OCI-LY7 (cell line): ENCODE results near the gene PSTPIP2. TPM values are rescaled to one million over a fixed set of nuclear protein-coding genes. Genes with fewer than 3 reads are reported as not detected.

Experiments used
- BruUV-seq: library from RNA; stranded (reverse); fragments of 400-500 nt; replicated peaks from 2 replicates; lab custom pipeline; 2021; lab: Mats Ljungman, UMichigan
- CTCF ChIA-PET: fragments of 300-600 bp; sonication (Branson Sonifier 250); formaldehyde crosslinking; loops from one replicate; lab custom pipeline; 2022; ENCODE audit warnings: antibody characterized with exemption; ENCODE audit not compliant: unreplicated experiment; lab: Charles Lee
- POLR2A ChIA-PET: fragments of 300-600 bp; sonication (Branson Sonifier 250); formaldehyde crosslinking; loops from one replicate; lab custom pipeline; 2022; ENCODE audit warnings: antibody characterized with exemption; lab: Charles Lee
- DNase-seq: peaks from one replicate; pipeline ENCODE4 v3.0.0-alpha.2; 2015; ENCODE audit warnings: low spot score
- H2AFZ ChIP-seq: fragments of 200-600 bp; sonication (generic), shearing (Covaris generic); 2 replicates; pipeline ENCODE4 v1.6.1; 2014; ENCODE audit warnings: mild to moderate bottlenecking, antibody characterized with exemption, low read length, moderate library complexity
- H3K27ac ChIP-seq: fragments of 200-600 bp; sonication (generic); 2 replicates; pipeline ENCODE4 v1.5.1; 2014; ENCODE audit warnings: mixed run types, low read depth, mild to moderate bottlenecking, moderate library complexity, low read length, inconsistent platforms; ENCODE audit not compliant: poor library complexity, severe bottlenecking
- H3K36me3 ChIP-seq: fragments of 200-600 bp; sonication (generic); 2 replicates; pipeline ENCODE4 v1.6.1; 2014; ENCODE audit warnings: mild to moderate bottlenecking, antibody characterized with exemption, low read length, moderate library complexity, mixed read lengths; ENCODE audit not compliant: insufficient read depth
- H3K4me1 ChIP-seq: fragments of 200-600 bp; sonication (generic); 2 replicates; pipeline ENCODE4 v1.5.1; 2014; ENCODE audit warnings: mild to moderate bottlenecking, low read length; ENCODE audit not compliant: insufficient read depth, poor library complexity, severe bottlenecking
- H3K4me2 ChIP-seq: fragments of 200-600 bp; sonication (generic); 2 replicates; pipeline ENCODE4 v1.6.1; 2014; ENCODE audit warnings: mild to moderate bottlenecking, low read length
- H3K4me3 ChIP-seq: fragments of 200-600 bp; sonication (generic); 2 replicates; pipeline ENCODE4 v1.5.1; 2014; ENCODE audit warnings: mild to moderate bottlenecking, low read depth, low read length; ENCODE audit not compliant: poor library complexity, severe bottlenecking
- H3K79me2 ChIP-seq: fragments of 200-600 bp; sonication (generic); 2 replicates; pipeline ENCODE4 v1.6.1; 2016; ENCODE audit warnings: low read depth, mild to moderate bottlenecking, low read length, moderate library complexity, mixed read lengths; ENCODE audit not compliant: insufficient read depth
- H3K9me2 ChIP-seq: fragments of 200-600 bp; sonication (generic); 2 replicates; pipeline ENCODE4 v1.6.1; 2016; ENCODE audit warnings: mild to moderate bottlenecking, low read length, mixed read lengths; ENCODE audit not compliant: insufficient read depth
- H3K9me3 ChIP-seq: fragments of 200-600 bp; sonication (generic); 2 replicates; pipeline ENCODE4 v1.6.1; 2014; ENCODE audit warnings: mild to moderate bottlenecking, mixed run types, low read length, mixed read lengths
- H4K20me1 ChIP-seq: fragments of 200-600 bp; sonication (generic); 2 replicates; pipeline ENCODE4 v1.6.1; 2014; ENCODE audit warnings: mild to moderate bottlenecking, antibody characterized with exemption, low read length, moderate library complexity, mixed read lengths; ENCODE audit not compliant: insufficient read depth
- CTCF ChIP-seq: fragments of 200-600 bp; sonication (generic); conservative IDR thresholded peaks from 2 replicates; pipeline ENCODE4 v1.5.1; 2014; ENCODE audit warnings: mild to moderate bottlenecking, antibody characterized with exemption, low read length, moderate library complexity, mixed read lengths
- EZH2phosphoT487 ChIP-seq: fragments of 200-600 bp; sonication (generic); IDR thresholded peaks from 2 replicates; pipeline ENCODE4 v1.6.1; 2018; ENCODE audit warnings: low read depth, borderline replicate concordance, mild to moderate bottlenecking, mixed run types, antibody characterized with exemption, low read length, moderate library complexity, mixed read lengths
- intact Hi-C: fragments of 100-400 bp; cut with micrococcal nuclease; formaldehyde crosslinking; loops from one replicate; pipeline ENCODE4 v1.10.0; 2022; ENCODE audit not compliant: unreplicated experiment
- small RNA-seq: library from RNA; depleted of rRNA; stranded (forward); fragments of <200 nt; gene quantifications from one replicate; pipeline ENCODE3, GENCODE V24; 2014
- total RNA-seq, 2 experiments: library from RNA; depleted of rRNA in 1 of 2; stranded (reverse); fragments of >200 nt in 1 of 2; shearing (Covaris generic) in 1 of 2; gene quantifications; 2 replicates each; pipeline ENCODE4 v1.2.3, GENCODE V29; 2014 to 2022

Gene PSTPIP2
- total RNA-seq, 2 experiments from 2014 or later, result not detected

GRCh38 chr18:45938488-45938935 lies 133.5 kb downstream of the PSTPIP2 start:
- Histone ChIP-seq H3K27ac (no peak overlapping the region), H4K20me1 (no peaks in the 10 kb centered on the region), H2AFZ (no peak overlapping the region), H3K4me3 (no peak overlapping the region), H3K9me3 (no peaks in the 10 kb centered on the region), H3K79me2 (no peaks in the 10 kb centered on the region), H3K9me2 (no peaks in the 10 kb centered on the region), H3K4me2 (no peak overlapping the region), H3K4me1 (no peaks in the 10 kb centered on the region), H3K36me3 (peaks cover 6% of the 10 kb centered on the region; the same call in 1 of the 2 replicates)
- BruUV-seq, result no TSS peak
- TF ChIP-seq CTCF, result no peak
- no peak for TF ChIP-seq EZH2phosphoT487
- POLR2A ChIA-PET, result no interaction called here
- intact Hi-C loops, result no loop called here
- DNase-seq, result no peak
- CTCF ChIA-PET, result no interaction called here

GRCh38 chr18:45935591-45936335 lies 136.3 kb downstream of the PSTPIP2 start:
- Histone ChIP-seq H3K4me2 (no peak overlapping the region), H3K4me3 (no peak overlapping the region), H3K36me3 (no peaks in the 10 kb centered on the region), H4K20me1 (no peaks in the 10 kb centered on the region), H3K9me2 (no peaks in the 10 kb centered on the region), H3K9me3 (no peaks in the 10 kb centered on the region), H2AFZ (no peak overlapping the region), H3K27ac (no peak overlapping the region), H3K79me2 (no peaks in the 10 kb centered on the region), H3K4me1 (no peaks in the 10 kb centered on the region)
- POLR2A ChIA-PET, result no interaction called here
- no peak for TF ChIP-seq EZH2phosphoT487
- TF ChIP-seq CTCF, result no peak
- no TSS peak for BruUV-seq
- intact Hi-C loops, result no loop called here
- CTCF ChIA-PET, result no interaction called here
- DNase-seq, result no peak

Small RNA genes within 50 kb of the gene (small RNA-seq; reads per million reads assigned to genes)
- gene RN7SKP26 (not detected), gene RNU6-1278P (not detected), gene RNY4P37 (not detected)

Other genes starting within 250 kb of the PSTPIP2 start
- not detected in 2 replicates for gene SIGLEC15, start 246.6 kb downstream of the PSTPIP2 start, total RNA-seq (2014; rRNA removed; shearing (Covaris generic))
- gene SIGLEC15, start 246.6 kb downstream of the PSTPIP2 start, total RNA-seq (2022), result not detected in 2 replicates
- 4.1 and 4.8 TPM in 2 replicates for gene EPG5, start 104.9 kb downstream of the PSTPIP2 start, total RNA-seq (2014; rRNA removed; shearing (Covaris generic))
- 8.7 and 9.5 TPM in 2 replicates for gene EPG5, start 104.9 kb downstream of the PSTPIP2 start, total RNA-seq (2022)
- 208 and 218 TPM in 2 replicates for gene ATP5F1A, start 26.0 kb upstream of the PSTPIP2 start, total RNA-seq (2014; rRNA removed; shearing (Covaris generic))
- 274 and 284 TPM in 2 replicates for gene ATP5F1A, start 26.0 kb upstream of the PSTPIP2 start, total RNA-seq (2022)
- gene HAUS1, start 32.1 kb upstream of the PSTPIP2 start, total RNA-seq (2014; rRNA removed; shearing (Covaris generic)), result 24.8 and 26.4 TPM in 2 replicates
- gene HAUS1, start 32.1 kb upstream of the PSTPIP2 start, total RNA-seq (2022), result 36.5 and 38.4 TPM in 2 replicates